Stimulated activated naive CD4-positive, alpha-beta T cell (primary cell): ENCODE data around the gene PLEKHA6.
A peak's percentile ranks its signal among the peaks of the same experiment; 100 is the strongest.
"Not testable (repeated sequence)": the region's sequence is repeated elsewhere in the genome, so short reads cannot be mapped to it uniquely, and the experiment has no call there.

ENCODE experiments used
- DNase-seq, 6 experiments: peaks; one replicate each; lab custom pipeline; 2025; lab: John Stamatoyannopoulos, UW

The PLEKHA6 gene

DNA sequence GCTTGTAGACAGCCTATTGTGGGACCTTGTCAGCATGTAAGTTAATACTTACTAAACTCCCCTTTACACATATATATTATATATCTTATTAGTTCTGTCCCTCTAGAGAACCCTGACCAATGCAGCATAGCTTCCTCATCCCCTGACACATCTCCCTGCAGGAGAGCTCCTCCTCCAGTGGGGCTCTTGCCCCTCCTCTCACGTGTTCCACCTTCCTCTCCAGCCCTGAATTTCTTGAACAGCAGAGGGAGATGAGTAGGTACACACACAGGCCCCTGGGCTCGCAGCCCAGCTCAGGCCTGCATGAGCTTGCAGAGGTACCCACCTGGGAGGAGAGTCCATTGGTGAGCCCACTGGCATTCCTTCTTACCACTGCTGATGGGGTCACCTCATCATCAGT, 118.7 kb downstream of the PLEKHA6 start:
- no peak for DNase-seq

DNA sequence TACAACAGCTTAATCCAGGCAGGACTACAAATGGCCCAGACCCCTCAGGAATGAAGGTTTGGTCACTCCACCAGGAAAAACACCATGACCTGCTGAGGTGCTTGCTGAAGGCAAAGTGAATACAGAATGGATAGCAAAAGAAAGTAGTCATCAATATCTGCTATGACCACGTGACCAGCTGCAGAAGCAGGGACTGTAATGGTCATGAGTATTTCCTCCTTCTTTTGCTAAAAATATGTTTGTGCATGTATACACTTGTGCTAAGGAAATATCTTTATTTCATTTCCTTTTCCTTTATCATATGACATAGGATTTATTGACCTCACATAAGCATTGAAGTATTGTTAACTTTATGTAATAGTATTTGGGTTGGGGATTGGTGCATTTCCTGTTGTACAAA, 119.5 kb downstream of the PLEKHA6 start:
- no peak for DNase-seq

DNA sequence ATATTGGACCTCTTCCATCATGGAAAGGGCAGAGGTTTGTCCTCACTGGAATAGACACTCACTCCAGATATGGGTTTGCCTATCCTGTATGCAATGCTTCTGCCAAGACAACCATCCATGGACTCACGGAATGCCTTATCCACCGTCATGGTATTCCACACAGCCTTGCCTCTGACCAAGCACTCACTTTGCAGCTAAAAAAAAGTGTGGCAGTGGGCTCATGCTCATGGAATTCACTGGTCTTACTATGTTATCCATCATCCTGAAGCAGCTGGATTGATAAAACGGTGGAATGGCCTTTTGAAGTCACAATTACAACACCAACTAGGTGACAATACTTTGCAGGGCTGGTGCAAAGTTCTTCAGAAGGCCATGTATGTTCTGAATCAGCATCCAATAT, 120.3 kb downstream of the PLEKHA6 start:
- DNase-seq = not testable (repeated sequence)

DNA sequence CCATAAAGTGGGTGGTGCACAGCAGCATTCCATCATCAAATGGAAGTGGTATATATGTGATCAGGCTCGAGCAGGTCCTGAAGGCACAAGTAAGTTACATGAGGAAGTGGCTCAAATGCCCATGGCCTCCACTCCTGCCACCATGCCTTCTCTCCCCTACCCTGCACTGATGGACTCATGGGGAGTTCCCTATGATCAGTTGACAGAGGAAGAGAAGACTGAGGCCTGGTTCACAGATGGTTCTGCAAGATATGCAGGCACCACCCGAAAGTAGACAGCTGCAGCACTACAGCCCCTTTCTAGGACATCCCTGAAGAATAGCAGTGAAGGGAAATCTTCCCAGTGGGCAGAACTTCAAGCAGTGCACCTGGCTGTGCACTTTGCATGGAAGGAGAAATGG, 121.2 kb downstream of the PLEKHA6 start:
- not testable (repeated sequence) for DNase-seq

DNA sequence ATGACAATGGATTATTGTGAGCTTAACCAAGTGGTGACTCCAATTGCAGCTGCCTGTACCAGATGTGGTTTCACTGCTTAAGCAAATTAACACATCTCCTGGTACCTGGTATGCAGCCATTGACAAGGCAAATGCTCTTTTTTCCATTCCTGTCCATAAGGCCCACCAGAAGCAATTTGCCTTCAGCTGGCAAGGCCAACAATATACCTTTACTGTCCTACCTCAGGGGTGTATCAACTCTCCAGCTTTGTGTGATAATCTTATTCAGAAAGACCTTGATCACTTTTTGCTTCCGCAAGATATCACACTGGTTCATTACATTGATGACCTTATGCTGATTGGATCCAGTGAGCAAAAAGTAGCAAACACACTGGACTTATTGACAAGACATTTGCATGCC, 122.2 kb downstream of the PLEKHA6 start:
- not testable (repeated sequence) for DNase-seq

DNA sequence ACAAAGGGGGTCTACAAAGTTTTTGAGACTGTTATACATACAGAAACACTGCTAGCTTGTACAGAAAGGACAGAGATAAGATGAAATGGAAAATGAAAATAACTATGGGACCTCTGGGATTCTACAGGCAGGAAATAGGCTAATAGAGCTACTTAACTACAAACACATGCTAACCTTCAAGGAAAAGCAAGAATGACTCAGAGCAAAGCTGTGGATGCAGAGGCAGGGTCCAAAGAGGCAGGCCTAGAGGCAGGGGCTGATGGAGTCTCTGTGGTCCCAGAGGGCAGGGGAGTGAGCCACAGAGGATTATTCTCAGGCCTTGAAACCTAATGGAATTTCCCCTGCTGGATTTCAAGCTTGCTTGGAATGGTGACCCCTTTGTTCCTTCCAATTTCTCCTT, 127.2 kb downstream of the PLEKHA6 start:
- DNase-seq = no peak

DNA sequence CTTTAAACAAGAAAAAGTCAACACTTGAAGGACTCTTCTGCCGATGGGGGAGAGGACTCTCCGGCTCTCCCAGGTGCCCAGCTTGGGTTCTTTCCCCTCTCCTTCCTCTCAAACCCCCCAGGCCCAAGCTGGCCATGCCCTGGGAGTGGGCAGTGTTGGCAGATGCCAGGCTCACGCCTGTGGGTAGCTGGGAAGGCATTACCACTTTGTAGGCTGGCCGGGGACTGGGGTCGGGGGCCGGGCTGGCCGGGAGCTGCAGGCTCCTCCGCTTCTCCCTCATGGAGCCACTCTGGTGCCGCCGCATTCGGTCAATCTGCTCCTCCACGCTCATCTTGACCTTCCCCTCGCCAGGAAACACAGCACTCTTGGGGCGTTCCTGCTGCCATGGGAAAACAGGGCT, 129.5 kb downstream of the PLEKHA6 start:
- DNase-seq = no peak

DNA sequence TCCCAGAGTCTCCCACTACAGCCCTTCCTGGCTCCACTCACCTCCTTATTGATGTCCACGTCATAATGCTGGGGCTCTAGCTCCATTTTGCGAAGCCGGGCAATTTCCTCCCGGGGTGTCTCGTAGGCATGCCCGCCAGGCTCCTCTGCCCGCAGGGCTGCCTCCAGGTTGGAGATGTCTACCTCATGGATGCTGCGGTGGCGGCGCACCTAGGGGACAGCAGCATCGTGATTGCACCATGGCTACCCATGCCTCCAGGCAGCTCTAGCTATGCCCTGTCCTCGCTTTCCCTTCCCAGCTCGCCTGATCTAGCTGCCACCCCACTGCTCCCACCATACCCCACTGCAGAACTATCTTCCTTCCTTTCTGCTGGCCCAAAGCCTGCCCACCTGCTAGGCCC, 130.8 kb downstream of the PLEKHA6 start:
- peak in 3 of 6 experiments; percentile 3 to 19 (median 5) for DNase-seq

DNA sequence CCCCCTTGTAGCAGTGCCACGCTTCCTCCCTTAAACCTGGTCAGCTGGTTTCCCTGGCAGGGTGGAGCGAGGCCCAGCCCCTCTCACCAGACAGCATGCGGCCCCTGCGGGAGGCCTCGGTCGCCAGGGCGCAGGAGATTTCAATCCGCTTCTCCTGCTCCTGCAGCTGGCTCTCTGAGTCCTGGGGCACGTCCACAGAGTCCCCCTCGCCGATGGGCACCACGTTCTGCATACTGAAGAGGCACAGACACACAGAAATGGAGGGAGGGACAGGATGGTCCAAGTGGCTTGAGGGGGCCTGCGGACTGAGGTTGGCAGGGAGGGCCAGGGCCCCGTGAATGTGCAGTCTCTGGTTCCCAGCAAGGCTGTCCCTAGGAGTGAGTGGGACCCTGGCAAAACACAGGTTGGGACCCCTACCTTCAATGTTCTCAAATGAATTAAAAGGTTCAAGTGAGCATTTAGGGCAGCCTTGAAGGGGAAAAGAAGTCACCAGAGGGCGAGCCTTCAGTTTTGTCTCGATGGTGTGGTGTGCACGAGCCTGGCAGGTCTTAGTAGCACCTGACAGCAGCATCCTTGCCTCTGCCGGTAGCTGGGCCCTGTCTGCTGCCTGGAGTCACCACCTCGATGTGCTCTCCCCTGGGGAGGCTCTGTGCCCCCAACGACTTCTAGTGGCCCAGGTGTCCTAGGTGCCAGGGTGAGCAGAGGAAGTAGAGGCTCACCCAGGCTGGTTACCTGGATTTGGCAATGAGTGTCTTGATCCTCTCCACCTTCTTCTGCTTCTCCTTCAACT, 131.5 kb downstream of the PLEKHA6 start:
- no peak for DNase-seq

DNA sequence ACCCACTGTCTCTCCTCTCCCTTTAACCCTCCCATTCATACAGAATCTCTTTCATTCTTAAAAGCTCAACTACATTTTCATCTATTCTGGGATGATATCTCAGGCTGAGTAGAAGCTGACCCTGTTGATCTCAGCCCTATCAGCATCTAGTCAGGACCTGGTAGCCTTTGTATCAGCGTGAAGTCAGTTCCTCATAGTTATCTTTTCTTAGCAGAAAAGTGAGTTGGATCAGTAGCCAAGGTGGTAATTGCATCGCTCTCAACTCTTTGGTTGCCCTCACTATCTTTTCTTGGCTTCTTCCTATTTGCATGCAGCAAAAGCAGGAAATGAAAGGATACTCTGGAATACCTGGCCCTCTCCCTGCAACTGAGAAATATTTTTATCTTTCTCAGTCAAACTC, 132.4 kb downstream of the PLEKHA6 start:
- no peak for DNase-seq

DNA sequence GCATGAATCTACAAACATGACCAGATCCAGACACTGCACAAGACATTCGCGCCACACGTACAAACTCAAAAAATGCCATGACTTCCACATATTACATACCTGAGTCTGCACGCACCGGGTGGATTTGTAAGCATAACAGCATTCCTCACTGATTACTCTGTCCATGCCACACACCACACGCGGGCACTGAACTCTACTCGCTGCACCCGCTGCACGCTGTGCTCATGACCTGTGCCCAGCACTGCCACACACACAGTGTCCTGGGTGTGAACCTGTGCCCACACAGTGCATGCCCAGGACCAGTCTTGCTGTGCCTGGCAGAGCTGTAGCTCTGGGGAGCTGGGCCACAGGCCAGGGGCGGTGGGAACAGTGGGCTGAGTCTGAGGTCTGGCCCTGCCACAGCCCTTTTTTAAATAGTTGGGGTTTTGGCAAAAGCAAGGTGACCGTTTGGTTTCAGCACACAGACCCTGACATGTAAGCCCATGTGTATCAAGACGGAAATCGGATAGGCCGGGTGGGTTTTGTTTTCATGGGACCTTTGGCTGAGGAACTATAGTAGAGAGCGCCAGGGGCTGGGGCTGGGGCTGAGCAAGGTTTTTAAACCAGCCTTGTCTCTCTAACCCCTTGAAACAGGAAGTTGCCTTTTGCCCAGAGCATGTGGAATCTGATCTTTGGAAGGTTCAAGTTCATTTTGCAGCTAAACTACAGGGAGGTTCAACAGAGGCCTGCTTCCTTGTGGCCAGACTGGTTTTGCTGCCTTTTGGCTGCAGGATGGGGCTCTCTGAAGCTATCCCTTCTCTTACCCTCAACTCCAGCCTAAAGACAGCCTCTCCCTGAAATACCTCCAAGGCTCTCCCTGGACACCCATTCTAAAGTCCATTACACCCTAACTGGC, 133.6 kb downstream of the PLEKHA6 start:
- DNase-seq = no peak

DNA sequence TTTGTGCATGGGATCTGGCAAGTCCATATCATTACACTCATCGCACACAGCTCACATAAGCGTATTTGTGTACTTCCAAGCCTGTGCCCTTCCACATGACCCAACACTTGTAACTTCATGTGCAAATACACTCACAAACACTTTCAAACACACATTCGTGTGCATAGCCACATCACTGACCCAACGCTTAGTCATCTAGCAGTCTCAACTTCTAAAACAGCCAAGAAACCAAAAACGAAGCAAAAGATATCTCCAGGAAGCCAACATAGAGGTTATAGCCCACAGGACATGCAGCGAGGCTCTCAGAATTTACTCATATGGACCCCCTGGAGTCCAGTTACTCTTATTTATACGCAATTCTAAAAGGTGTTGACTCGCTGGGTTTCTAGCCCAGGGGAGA, 135.1 kb downstream of the PLEKHA6 start:
- no peak for DNase-seq

DNA sequence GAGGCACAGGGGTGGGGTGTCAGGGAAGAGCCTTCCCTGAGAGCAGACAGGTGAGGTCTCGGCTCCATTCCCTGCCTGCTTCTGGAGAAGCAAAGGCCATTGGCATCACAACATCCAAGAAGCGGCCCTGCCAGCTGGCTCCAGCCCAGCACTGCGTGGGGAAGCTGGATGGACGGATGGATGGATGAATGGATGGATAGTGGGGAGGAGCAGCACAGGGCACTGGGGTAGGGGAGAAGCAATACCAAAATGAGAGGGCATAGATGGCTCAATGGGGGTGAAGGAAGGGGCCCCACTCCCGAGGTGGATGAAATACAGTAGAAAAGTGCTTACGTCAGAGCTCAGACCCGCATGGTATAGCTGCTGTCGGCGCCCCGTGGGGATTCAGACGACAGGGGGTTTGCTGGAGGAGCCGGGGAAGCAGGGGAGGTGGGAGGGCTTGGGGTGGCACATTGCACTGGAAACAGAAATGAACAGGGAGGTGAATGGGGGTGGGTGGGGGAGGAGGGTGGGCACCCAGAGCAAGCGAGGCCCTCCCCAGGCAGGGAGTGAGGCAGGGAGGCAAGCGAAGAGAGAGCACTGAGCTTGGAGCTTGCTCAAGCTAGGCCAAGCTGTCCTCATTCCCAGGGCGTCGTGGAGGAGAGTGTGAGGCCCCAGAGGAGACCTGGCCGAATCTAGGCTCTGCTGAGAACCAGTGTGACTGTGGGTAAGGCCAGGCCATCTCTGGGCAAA, 136.4 kb downstream of the PLEKHA6 start:
- DNase-seq = no peak

DNA sequence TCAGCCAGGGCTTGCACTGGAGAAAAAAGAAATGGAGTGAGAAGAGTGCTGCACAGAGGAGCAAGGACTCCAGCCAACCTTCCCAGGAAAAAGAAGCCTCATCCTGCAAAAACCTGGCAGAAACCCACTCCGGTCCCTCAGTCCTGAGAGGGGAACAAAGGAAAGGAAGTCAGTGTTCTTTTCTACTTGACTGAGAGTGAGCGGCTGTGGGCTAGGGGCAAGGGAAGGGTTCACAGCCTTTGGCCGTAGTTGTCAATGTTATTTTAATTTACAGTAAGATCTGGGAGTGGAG, 137.0 kb downstream of the PLEKHA6 start:
- DNase-seq = no peak

DNA sequence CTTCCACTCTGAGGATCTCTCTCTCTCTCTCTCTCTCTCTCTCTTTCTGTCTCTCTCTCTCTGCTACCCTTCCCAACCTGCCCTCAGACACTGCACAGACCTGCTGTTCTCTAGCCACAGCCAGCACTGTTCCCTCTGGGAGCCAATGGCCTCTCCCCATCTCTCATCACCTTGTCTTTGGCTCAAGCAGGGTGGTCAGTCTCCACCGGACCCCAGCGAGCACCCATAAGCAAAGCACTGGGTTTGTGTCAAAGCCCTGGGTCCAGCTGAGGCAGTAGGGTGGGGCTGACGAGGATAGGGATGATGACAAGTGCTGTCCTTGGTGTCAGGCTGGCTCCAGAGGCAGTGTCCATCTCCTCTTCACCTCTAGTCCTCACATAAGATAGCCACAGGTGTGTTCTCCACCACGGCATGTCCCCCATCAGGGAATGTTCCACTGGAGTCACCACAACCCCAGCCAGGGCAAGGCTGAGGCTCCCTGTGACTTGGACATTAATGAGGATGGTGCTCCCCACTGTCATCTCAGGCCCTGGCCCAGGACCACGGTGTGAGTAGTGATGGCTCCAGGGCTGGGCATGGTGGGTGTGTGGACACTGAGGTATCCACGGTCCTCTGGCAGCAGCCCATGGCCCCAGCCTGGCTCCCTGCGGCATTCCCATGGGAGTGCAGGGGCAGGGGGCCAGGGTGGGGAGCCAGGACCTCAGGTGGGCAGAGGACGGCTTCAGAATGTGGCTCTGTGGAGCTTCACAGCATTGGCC, 137.5 kb downstream of the PLEKHA6 start:
- no peak for DNase-seq

DNA sequence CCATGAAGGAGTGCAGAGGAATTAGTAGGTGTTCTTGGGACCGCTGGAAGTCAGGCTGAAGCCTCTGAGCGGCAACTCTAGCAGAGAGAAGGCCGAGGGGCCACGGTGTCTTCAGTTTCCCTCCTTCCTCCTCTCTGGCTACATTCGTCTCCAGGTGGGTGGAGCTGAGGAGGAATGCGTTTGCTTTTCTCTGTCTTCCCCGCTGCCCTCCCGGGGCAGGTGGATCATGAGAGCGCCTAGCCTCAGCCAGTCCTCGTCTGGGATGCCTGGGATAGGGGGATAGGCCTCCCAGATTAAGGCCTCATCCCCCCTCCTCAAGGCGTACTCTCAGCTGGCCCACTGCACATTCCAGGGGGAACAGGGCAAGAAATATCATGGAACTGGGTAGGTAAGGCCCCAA, 138.5 kb downstream of the PLEKHA6 start:
- no peak for DNase-seq

DNA sequence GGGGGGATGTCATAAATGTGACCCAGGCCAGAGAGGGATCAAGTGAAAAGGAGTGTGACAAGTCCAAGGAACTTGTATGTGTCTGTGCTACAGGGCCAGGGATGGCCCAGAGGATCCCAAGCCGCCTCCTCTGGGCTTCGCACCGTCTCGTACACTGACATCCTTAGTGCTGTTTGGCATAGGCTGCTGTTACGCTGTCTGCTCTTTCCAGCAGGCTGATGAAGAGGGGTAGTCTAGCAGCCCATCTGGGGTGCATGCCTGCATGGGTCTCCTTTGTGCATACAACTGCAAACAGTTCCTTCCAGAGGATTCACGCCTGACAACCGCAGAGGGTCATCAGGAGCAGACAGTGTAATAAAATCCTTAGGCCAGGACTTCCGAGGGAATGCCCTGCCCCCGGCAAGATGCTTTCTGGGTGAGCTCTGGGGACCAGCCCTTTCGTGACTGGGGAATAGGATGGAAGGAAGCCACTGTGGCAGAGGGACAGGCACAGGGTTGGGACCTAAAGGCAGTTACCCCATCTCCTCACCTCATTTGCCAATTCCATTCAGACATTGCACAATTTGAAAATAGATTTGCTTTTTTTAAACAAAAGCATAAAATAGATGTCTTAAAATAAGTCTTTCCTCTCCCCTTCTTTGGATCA, 139.6 kb downstream of the PLEKHA6 start:
- DNase-seq = no peak

DNA sequence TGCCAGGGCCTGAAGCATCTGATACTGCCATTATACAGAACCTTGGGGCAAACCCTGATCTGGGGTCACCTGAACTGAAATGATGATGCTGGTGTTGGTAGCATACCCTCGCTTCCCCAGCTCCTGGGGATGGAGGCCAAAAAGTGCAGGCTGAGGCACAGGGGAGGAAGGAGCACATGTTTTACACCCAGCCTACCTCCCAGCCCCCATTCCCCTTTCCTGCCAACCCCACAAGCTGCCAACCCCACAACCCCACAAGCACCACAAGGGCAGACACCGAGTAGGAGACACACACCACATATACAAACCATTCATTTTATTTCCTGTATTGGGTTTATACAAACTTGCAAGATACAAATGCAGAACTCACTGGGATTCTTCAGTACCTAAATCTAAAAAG, 141.2 kb downstream of the PLEKHA6 start:
- DNase-seq = no peak

DNA sequence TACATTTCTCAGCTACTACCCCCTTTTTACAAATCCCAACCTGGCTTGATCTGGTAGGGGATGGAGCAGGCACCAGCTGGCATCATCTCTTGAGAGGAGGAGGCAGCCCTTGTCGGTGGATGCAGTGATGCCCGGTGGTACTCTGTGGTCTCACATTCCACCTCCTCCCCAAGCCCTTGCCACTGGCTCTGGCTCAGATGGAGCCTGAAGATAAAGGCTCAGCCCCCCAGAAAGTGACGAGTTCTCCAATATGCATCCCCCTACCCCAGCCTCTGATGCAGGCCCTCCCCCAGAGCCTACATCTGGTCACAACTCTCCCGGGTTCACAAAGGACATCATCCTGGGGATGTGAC, 142.1 kb downstream of the PLEKHA6 start:
- DNase-seq = no peak

DNA sequence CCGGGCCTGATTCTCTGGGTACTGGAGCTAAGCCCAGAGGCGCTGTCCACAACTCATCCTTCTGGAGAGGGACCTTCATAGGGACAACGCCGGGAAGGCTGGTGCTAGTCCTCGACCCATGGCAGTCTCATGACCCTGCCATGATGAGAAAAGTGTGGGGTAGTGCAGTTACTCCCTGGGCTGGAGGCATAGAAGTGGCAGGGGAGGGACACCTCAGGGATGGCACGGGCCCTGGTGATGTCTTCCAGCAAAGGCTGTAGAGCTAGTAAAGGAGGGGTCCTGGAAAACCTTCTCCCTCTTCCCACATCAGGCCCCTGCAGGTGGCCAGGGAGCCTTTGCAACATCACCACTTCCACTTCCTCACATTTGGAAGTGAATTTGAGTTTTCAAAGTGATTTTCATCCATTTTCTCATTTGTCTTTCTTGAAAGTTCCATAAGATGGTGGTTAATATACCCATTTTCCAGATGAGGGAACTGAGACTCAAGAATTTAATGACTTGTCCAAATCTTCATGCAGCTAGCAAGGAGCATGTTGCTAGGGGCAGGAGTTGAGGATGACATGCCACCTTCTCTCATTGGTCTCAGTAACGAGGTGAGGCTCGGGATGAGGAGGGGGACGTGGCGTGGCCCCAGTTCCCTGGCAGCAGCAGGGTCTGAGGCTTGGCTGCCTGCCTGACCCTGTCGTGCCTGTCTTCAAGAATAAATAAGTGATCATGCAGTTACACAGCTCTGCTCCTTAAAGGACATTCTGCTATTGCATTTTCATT, 142.7 kb downstream of the PLEKHA6 start:
- DNase-seq = no peak

DNA sequence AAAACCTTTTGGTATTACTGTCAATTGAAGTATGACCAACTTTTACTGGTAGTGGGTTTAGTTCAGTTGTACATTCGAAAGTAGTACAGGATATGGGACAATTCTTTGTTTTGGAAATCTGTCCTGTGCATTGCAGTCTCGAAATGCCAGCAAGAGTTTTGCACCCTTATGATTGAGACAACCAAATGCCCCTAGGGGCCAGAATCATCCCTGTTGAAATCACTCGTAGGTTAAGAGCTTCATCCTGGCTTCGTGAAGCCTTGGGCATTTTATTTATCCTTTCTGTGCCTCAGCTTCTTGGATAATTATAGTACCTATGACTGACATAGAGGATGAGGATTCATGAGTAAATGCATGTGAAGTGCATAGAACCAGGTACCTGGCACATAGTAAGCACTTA, 143.5 kb downstream of the PLEKHA6 start:
- no peak for DNase-seq
